GM20000 (cell line): ENCODE measurements around the gene CRADD.
A peak's percentile ranks its signal among the peaks of the same experiment; 100 is the strongest.

ENCODE experiments used
- DNase-seq: peaks from one replicate; pipeline ENCODE4 v3.0.0; 2012; ENCODE audit warnings: low spot score
- CTCF ChIP-seq: IDR thresholded peaks from 2 replicates; pipeline ENCODE4 v1.5.1; 2012; ENCODE audit warnings: mild to moderate bottlenecking, control low read depth; ENCODE audit errors: extremely low read depth, missing control alignments

CRADD gene

GRCh38 chr12:93698307-93699092 lies 21.3 kb downstream of the CRADD start:
- TF ChIP-seq CTCF: no peak
- no peak for DNase-seq

GRCh38 chr12:93699271-93700145 lies 22.3 kb downstream of the CRADD start:
- no peak for TF ChIP-seq CTCF
- no peak for DNase-seq

DNA sequence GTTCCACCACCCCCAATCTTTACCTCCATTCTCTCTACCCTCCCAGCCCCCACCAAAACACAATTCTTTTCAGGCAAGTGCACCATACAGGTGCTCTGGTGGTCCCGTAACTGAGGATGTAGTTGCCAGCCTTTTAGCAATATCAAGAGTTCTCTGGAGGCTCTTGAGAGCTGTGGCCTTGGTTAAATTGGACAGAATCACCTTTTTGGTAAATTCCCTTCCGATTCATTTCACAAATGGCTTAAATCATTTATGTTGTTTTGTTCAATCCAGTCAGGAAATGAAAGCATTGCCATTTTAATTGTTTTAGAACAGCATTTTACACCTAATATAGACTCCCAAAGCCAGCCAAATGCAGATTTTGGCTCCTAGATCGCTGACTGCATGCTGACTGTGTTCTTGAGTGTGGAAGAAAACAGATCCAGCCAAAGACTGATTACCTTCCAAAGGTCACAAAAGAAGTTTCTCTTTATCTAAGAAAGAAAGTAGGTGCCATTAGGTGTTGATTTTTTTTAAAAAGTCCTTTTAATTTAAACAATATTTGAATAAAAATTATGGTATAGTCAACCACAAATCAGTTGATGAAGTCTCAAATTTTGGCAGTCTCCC lies 25.6 kb downstream of the CRADD start:
- no peak for DNase-seq
- TF ChIP-seq CTCF: no peak

GRCh38 chr12:93704122-93704521 lies 26.9 kb downstream of the CRADD start:
- TF ChIP-seq CTCF: no peak
- DNase-seq: peak; percentile 19

DNA sequence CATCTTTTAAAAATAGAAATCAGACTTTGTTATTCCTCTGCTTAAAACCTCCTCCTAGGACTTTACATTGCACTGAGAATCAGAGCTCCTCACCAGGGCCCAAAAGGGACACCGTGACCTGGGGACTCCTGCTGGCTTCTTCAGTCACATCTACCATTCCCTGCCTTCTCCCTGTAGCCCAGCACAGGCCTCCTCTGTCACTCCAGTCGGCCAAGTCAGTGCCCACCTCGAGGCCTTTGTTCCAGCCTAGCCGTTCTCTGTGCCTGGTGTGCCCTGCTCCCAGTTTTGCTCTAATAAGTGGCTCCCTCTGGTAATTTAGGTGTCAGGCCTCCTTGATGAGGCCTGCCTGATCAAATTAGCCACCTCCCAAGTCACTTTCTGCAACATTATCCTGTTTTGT lies 27.4 kb downstream of the CRADD start:
- no peak for TF ChIP-seq CTCF
- no peak for DNase-seq

GRCh38 chr12:93705237-93705636 lies 28.1 kb downstream of the CRADD start:
- DNase-seq: no peak
- no peak for TF ChIP-seq CTCF

- no peak for DNase-seq
- no peak for TF ChIP-seq CTCF
Observed at GRCh38 chr12:93706387-93706786, 29.2 kb downstream of the CRADD start.
